ENCODE measurements around the gene ZNF446.
"Not testable (repeated sequence)": the region's sequence is repeated elsewhere in the genome, so short reads cannot be mapped to it uniquely, and the experiment has no call there.

ZNF446 gene

GRCh38 chr19:58507602-58508223 is 31.6 kb downstream of the ZNF446 start:
- DNase-seq, result not testable (repeated sequence)

GRCh38 chr19:58509731-58510083 is 33.6 kb downstream of the ZNF446 start:
- DNase-seq, result no peak

GRCh38 chr19:58510084-58510862 is 34.1 kb downstream of the ZNF446 start:
- DNase-seq, result no peak

GRCh38 chr19:58511353-58512208 is 35.4 kb downstream of the ZNF446 start, which contains the start of gene SLC27A5:
TSS of gene SLC27A5 (minus strand) at chr19:58511992. CDS start at chr19:58511955, 37 bp downstream.
- DNase-seq, result no peak

GRCh38 chr19:58513213-58513693 is 37.1 kb downstream of the ZNF446 start:
- DNase-seq, result no peak

- peak; percentile 45 to 57 for DNase-seq
Measured at GRCh38 chr19:58513694-58514563, 37.8 kb downstream of the ZNF446 start.

- DNase-seq, result no peak
Measured at GRCh38 chr19:58514564-58515022, 38.4 kb downstream of the ZNF446 start.

- DNase-seq, result no peak
Measured at GRCh38 chr19:58515259-58515658, 39.1 kb downstream of the ZNF446 start.

- no peak for DNase-seq
Measured at GRCh38 chr19:58516246-58516836, 40.2 kb downstream of the ZNF446 start.

GRCh38 chr19:58516964-58517833 is 41.0 kb downstream of the ZNF446 start:
- no peak for DNase-seq

- DNase-seq, result no peak
Measured at GRCh38 chr19:58518256-58519086, 42.3 kb downstream of the ZNF446 start.

- DNase-seq, result peak in 1 of 2 experiments; percentile 58
Measured at GRCh38 chr19:58519087-58519354, 42.9 kb downstream of the ZNF446 start.

GRCh38 chr19:58519355-58520256 is 43.5 kb downstream of the ZNF446 start, which contains the start of gene ZBTB45:
TSS of gene ZBTB45 (minus strand) at chr19:58519810. CDS start at chr19:58517673, 2,137 bp downstream.
- DNase-seq, result peak; percentile 79 to 91

GRCh38 chr19:58520257-58520599 is 44.1 kb downstream of the ZNF446 start:
- DNase-seq, result no peak

- no peak for DNase-seq
Measured at GRCh38 chr19:58521651-58522050, 45.5 kb downstream of the ZNF446 start.

- no peak for DNase-seq
Measured at GRCh38 chr19:58522709-58523108, 46.6 kb downstream of the ZNF446 start.

GRCh38 chr19:58529405-58529804 is 53.3 kb downstream of the ZNF446 start:
- DNase-seq, result no peak

Data from SW 1271 (cell line).